A549 (cell line): Measurements from ENCODE around the gene SLC25A11. TPM values are rescaled to one million over a fixed set of nuclear protein-coding genes. Genes with fewer than 3 reads are reported as not detected.

Experiments
- ATAC-seq, 2 experiments: fragments of 200-7000 bp in 1 of 2; fragments of >200 bp in 1 of 2; cut with Nextera tagmentation in 1 of 2; cut with Tn5 transposase in 1 of 2; 3 replicates each; pipeline versions ENCODE4 v1.8.0 to v1.9.1; 2018 to 2020; ENCODE audit warnings: mild to moderate bottlenecking in 1 of 2, moderate library complexity in 1 of 2
- CTCF ChIA-PET: fragments of 300-600 bp; sonication (Branson Sonifier 250); formaldehyde crosslinking; extraction: SDS; loops from one replicate; lab custom pipeline; 2021; ENCODE audit warnings: antibody characterized with exemption, inconsistent platforms; lab: Yijun Ruan, JAX
- POLR2A ChIA-PET: fragments of 350-600 bp; formaldehyde crosslinking; extraction: SDS; loops from one replicate; lab custom pipeline; 2021; ENCODE audit warnings: antibody characterized with exemption, inconsistent platforms; lab: Yijun Ruan, JAX
- DNase-seq, 2 experiments: peaks; one replicate each; pipeline versions ENCODE4 v3.0.0 to v3.0.0-alpha.2; 2011 to 2016; ENCODE audit warnings: low read depth in 1 of 2, low spot score in 1 of 2
- FAIRE-seq: peaks from 2 replicates; lab custom pipeline; 2011; peaks lifted over from hg19 to GRCh38; lab: Jason Lieb, UNC
- H3K27ac ChIP-seq, 2 experiments: fragments of >200 bp; sonication (Bioruptor Twin); formaldehyde crosslinking; 3 replicates each; pipeline ENCODE4 v1.5.1; 2016 to 2017
- H3K4me1 ChIP-seq: fragments of >200 bp; sonication (Bioruptor Twin); formaldehyde crosslinking; 3 replicates; pipeline ENCODE4 v1.6.1; 2016
- H3K4me2 ChIP-seq: fragments of >200 bp; sonication (Bioruptor Twin); formaldehyde crosslinking; 3 replicates; pipeline ENCODE4 v1.6.1; 2016
- H3K4me3 ChIP-seq: fragments of >200 bp; sonication (Bioruptor Twin); formaldehyde crosslinking; 3 replicates; pipeline ENCODE4 v1.5.1; 2016
- H3K9me3 ChIP-seq: fragments of >200 bp; sonication (Bioruptor Twin); formaldehyde crosslinking; 3 replicates; pipeline ENCODE4 v1.6.1; 2016
- BCL3 ChIP-seq: fragments of >200 bp; sonication (Bioruptor Twin); formaldehyde crosslinking; IDR thresholded peaks from 3 replicates; pipeline ENCODE4 v1.6.1; 2016
- BHLHE40 ChIP-seq: IDR thresholded peaks from 2 replicates; pipeline ENCODE4 v1.6.1; 2012; ENCODE audit warnings: low read depth, low read length, inconsistent platforms
- E2F6 ChIP-seq: IDR thresholded peaks from 2 replicates; pipeline ENCODE4 v1.6.1; 2012; ENCODE audit warnings: low read depth, borderline replicate concordance
- EHF ChIP-seq: fragments of 250-450 bp; sonication (Bioruptor Pico); IDR thresholded peaks from 2 replicates; pipeline ENCODE4 v1.5.0; 2020; ENCODE audit warnings: mild to moderate bottlenecking
- ELK1 ChIP-seq: fragments of 150-350 bp; IDR thresholded peaks from 2 replicates; pipeline ENCODE4 v1.6.1; 2014; ENCODE audit warnings: low read depth, mild to moderate bottlenecking, low read length
- ESRRA ChIP-seq: fragments of 150-350 bp; IDR thresholded peaks from 2 replicates; pipeline ENCODE4 v1.6.1; 2014; ENCODE audit warnings: mild to moderate bottlenecking, low read length, borderline replicate concordance
- GATA3 ChIP-seq: IDR thresholded peaks from 2 replicates; pipeline ENCODE4 v1.6.1; 2012; ENCODE audit warnings: borderline replicate concordance
- HEYL ChIP-seq: fragments of 250-450 bp; sonication (Bioruptor Pico); IDR thresholded peaks from 2 replicates; pipeline ENCODE4 v1.8.0; 2021; ENCODE audit warnings: mild to moderate bottlenecking, moderate library complexity
- HOXB13 ChIP-seq: fragments of 250-450 bp; sonication (Bioruptor Pico); IDR thresholded peaks from 2 replicates; pipeline ENCODE4 v1.5.0; 2020; ENCODE audit warnings: low read depth, mild to moderate bottlenecking, moderate library complexity
- HOXB5 ChIP-seq: fragments of 250-450 bp; sonication (Bioruptor Pico); IDR thresholded peaks from 2 replicates; pipeline ENCODE4 v1.5.0; 2020; ENCODE audit warnings: mild to moderate bottlenecking, moderate library complexity
- KDM1A ChIP-seq: fragments of 200-600 bp; sonication (generic); IDR thresholded peaks from 2 replicates; pipeline ENCODE4 v1.6.1; 2016; ENCODE audit warnings: low read depth, mild to moderate bottlenecking
- KDM5A ChIP-seq: fragments of 200-600 bp; sonication (generic); IDR thresholded peaks from 2 replicates; pipeline ENCODE4 v1.6.1; 2016; ENCODE audit warnings: antibody characterized with exemption, mild to moderate bottlenecking
- MAFK ChIP-seq: fragments of 450-650 bp; IDR thresholded peaks from 2 replicates; pipeline ENCODE4 v1.6.1; 2014; ENCODE audit not compliant: partially characterized antibody
- MAX ChIP-seq: IDR thresholded peaks from 2 replicates; pipeline ENCODE4 v1.6.1; 2012
- NPAS2 ChIP-seq: fragments of 250-450 bp; sonication (Bioruptor Pico); IDR thresholded peaks from 2 replicates; pipeline ENCODE4 v1.8.0; 2022; ENCODE audit warnings: mild to moderate bottlenecking, moderate library complexity, borderline replicate concordance
- NR3C1 ChIP-seq: fragments of >200 bp; sonication (Bioruptor Twin); formaldehyde crosslinking; IDR thresholded peaks from 3 replicates; pipeline ENCODE4 v1.6.1; 2017
- POLR2A ChIP-seq: IDR thresholded peaks from 2 replicates; pipeline ENCODE4 v1.6.1; 2012; ENCODE audit warnings: mild to moderate bottlenecking, low read length
- RAD21 ChIP-seq, 2 experiments: fragments of >200 bp in 1 of 2; sonication (Bioruptor Twin) in 1 of 2; formaldehyde crosslinking in 1 of 2; IDR thresholded peaks in 1 of 2; conservative IDR thresholded peaks in 1 of 2; 2 replicates in 1 of 2; 3 replicates in 1 of 2; pipeline ENCODE4 v1.6.1; 2012 to 2018; ENCODE audit warnings: inconsistent platforms in 1 of 2
- RARB ChIP-seq: fragments of 250-450 bp; sonication (Bioruptor Pico); IDR thresholded peaks from 2 replicates; pipeline ENCODE4 v1.8.0; 2021; ENCODE audit warnings: mild to moderate bottlenecking, moderate library complexity
- REST ChIP-seq: fragments of 200-600 bp; sonication (generic); IDR thresholded peaks from 2 replicates; pipeline ENCODE4 v1.6.1; 2016; ENCODE audit warnings: antibody characterized with exemption, mild to moderate bottlenecking, moderate library complexity
- RNF2 ChIP-seq: fragments of 200-600 bp; sonication (generic); IDR thresholded peaks from 2 replicates; pipeline ENCODE4 v1.6.1; 2016; ENCODE audit warnings: low read depth, mild to moderate bottlenecking, antibody characterized with exemption, moderate library complexity, borderline replicate concordance
- ZC3H11A ChIP-seq: fragments of 450-650 bp; IDR thresholded peaks from 2 replicates; pipeline ENCODE4 v1.6.1; 2014; ENCODE audit warnings: antibody characterized with exemption, mild to moderate bottlenecking
- ZFP36 ChIP-seq: fragments of 450-650 bp; IDR thresholded peaks from 2 replicates; pipeline ENCODE4 v1.6.1; 2014; ENCODE audit warnings: borderline replicate concordance; ENCODE audit not compliant: partially characterized antibody
- ZNF302 ChIP-seq: fragments of 250-450 bp; sonication (Bioruptor Pico); IDR thresholded peaks from 2 replicates; pipeline ENCODE4 v1.9.0; 2021; ENCODE audit warnings: inconsistent platforms, mild to moderate bottlenecking, moderate library complexity
- WGBS: methylation state at CpG from one replicate; pipeline ENCODE4 v1.1.6; 2017; ENCODE audit errors: missing lambda C conversion rate; 5-methylcytosine and 5-hydroxymethylcytosine counted together
- polyA plus RNA-seq, 4 experiments: library from polyadenylated mRNA; depleted of rRNA in 3 of 4; stranded (reverse); fragments of >200 nt; fragmentation: RNase III in 1 of 4; extraction: RNeasy Plus Mini Kit Qiagen cat#74134 plus additional on column Dnase treatment in 1 of 4; gene quantifications; 2 replicates in 3 of 4; 3 replicates in 1 of 4; pipeline ENCODE4 v1.2.3, GENCODE V29; 2011 to 2017

SLC25A11 gene
- polyA plus RNA-seq, 2 of the 4 experiments (the other 2 are of a cell fraction), result 60.2 to 69.2 TPM

GRCh38 chr17:4895121-4895520, 44.7 kb downstream of the SLC25A11 start:
- FAIRE-seq, result no peak
- no peak for DNase-seq
- Histone ChIP-seq H3K4me2 (no peak overlapping the region), H3K4me3 (no peak overlapping the region), H3K4me1 (no peaks in the 10 kb centered on the region), H3K9me3 (no peaks in the 10 kb centered on the region), H3K27ac (no peak overlapping the region)
- no peak for TF ChIP-seq NPAS2 (CRISPR knock-in tag)
- TF ChIP-seq ZC3H11A, result no peak
- no peak for TF ChIP-seq ZFP36
- TF ChIP-seq MAX, result no peak
- no peak for TF ChIP-seq POLR2A
- TF ChIP-seq RARB (CRISPR knock-in tag), result no peak
- TF ChIP-seq ZNF302 (CRISPR knock-in tag), result no peak
- no peak for TF ChIP-seq ESRRA
- no peak for TF ChIP-seq E2F6
- no peak for TF ChIP-seq KDM1A
- no peak for TF ChIP-seq BCL3
- no peak for TF ChIP-seq ELK1
- TF ChIP-seq HOXB5 (CRISPR knock-in tag), result no peak
- no peak for TF ChIP-seq NR3C1
- no peak for TF ChIP-seq GATA3
- TF ChIP-seq BHLHE40, result no peak
- TF ChIP-seq REST, result no peak
- TF ChIP-seq RNF2, result no peak
- 94% methylated on average over 11 of the region's 13 CpGs for WGBS
- no peak for ATAC-seq
- ChIA-PET CTCF (interaction anchor here (0.6 to 1.8 kb wide), 9 partner anchors 8 to 328 kb away, joined by 3 to 9 read pairs (median 5); partner anchors contain the start of genes ARRB2 and CHRNE), POLR2A (no interaction called here)

DNA sequence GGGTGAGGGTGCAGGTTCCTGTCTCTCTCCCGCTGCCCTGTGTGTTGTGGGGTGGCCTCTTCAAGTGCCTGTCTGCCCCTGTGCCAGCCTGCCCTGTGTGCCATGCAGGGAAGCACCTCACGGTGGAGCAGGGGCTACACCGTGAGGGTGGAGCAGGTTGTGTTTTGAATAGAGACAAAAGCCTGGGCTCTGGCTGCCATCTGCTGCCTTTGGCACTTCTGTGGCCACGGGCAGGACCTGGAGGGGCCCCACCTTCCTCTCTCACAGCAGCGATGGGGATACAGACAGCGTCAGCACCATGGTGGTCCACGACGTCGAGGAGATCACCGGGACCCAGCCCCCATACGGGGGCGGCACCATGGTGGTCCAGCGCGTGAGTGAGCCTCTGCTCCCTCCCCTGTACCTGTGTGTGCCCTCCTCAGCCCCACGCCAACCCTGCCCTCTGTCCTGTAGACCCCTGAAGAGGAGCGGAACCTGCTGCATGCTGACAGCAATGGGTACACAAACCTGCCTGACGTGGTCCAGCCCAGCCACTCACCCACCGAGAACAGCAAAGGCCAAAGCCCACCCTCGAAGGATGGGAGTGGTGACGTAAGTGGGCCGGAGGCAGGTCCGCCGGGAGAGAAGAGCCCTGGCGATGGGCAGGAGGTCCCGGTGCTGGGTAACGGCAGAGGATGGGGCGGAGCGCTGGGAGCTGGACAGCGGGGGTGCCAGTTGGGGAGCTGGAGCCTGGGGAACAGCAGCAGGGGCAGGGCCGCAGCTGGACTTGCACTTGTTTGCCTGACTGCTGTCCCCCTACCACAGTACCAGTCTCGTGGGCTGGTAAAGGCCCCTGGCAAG, 45.9 kb downstream of the SLC25A11 start:
- CTCF ChIA-PET, result interaction anchor here (0.7 to 7.2 kb wide), 9 partner anchors 8 to 329 kb away, joined by 3 to 83 read pairs (median 5); partner anchors contain the start of genes ARRB2, C17orf107 and CHRNE
- ATAC-seq, result peak in 1 of 2 experiments; percentile 6; a peak in 2 of 6 replicates
- no peak overlapping the region for H3K27ac ChIP-seq
- TF ChIP-seq NR3C1 (no peak), EHF (no peak), RAD21 (conservative IDR thresholded peaks at IDR 0.05 in 1 of 2, IDR thresholded peaks at IDR 0.05 in 1 of 2) (no peak), ZC3H11A (no peak), GATA3 (no peak), KDM5A (no peak), REST (no peak), HOXB13 (CRISPR knock-in tag) (no peak), ESRRA (no peak), HEYL (CRISPR knock-in tag) (no peak), ZNF302 (CRISPR knock-in tag) (no peak), MAFK (no peak)

More for the DNA sequence above, 45.9 kb downstream of the SLC25A11 start:
- Histone ChIP-seq H3K4me1 (no peaks in the 10 kb centered on the region), H3K4me3 (no peak overlapping the region), H3K9me3 (no peaks in the 10 kb centered on the region), H3K4me2 (no peak overlapping the region)
- WGBS, result 93% methylated on average over 24 of the region's 31 CpGs
- POLR2A ChIA-PET, result interaction anchor here (0.5 kb wide), 1 partner anchor 10 kb away, joined by 3 read pairs; no protein-coding TSS in a partner anchor
- no peak for DNase-seq
- no peak for FAIRE-seq
